ENCODE results near the gene SYNDIG1L.
A peak's percentile ranks its signal among the peaks of the same experiment; 100 is the strongest.
"Not testable (repeated sequence)": the region's sequence is repeated elsewhere in the genome, so short reads cannot be mapped to it uniquely, and the experiment has no call there.

The SYNDIG1L gene

DNA sequence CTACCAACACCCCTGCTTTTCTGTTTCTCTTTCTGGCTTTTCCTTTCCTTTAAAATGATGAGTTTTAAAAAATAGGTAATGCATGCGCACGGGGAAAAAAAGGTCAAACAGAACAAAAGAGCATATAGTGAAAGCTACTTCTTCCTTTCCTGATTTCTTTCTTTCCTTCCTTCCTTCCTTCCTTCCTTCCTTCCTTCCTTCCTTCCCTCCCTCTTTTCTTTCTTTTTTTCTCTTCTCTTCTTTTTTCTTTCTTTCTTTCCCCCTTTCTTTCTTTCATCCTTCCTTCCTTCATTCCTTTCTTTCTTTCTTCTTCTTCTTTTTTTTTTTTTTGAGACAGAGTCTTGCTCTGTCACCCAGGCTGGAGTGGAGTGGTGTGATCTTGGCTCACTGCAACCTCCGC is 35.5 kb downstream of the SYNDIG1L start:
- whole genome bisulfite sequencing (ENCODE audit: extremely low coverage, insufficient coverage, insufficient read length), result no CpG with 5 or more reads among the region's 3 CpGs

DNA sequence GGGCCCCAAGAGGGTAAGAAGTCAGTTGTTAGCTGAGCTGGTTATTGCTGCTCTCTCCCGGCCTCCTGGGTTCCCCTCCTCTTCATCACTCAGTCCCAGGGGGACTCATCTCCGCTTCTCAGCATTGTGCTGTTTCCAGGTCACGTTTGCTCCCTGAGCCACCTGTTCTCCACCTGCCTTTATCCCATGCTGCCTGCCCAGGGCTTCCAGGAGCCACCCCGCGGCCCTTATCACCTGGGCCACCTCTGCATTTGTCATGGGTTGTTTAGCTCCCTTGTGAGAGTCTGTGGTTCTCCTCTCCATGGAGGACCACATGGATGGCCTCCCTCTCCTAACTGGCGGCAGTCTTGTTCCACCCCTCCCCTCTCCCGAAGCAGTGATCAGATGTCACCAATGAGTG is 36.0 kb downstream of the SYNDIG1L start:
- Histone ChIP-seq H2AFZ (ENCODE audit: insufficient read depth, low read length, poor library complexity) (no peak overlapping the region), H4K8ac (ENCODE audit: low read depth, low read length) (no peak overlapping the region), H2BK12ac (ENCODE audit: low read length) (no peak overlapping the region), H3K4ac (ENCODE audit: low read depth, low read length) (no peak overlapping the region), H4K12ac (ENCODE audit: low read depth, low read length) (no peak overlapping the region), H3K18ac (ENCODE audit: low read length) (no peak overlapping the region), H3K4me3 (ENCODE audit: low read depth, low read length) (no peak overlapping the region), H3K9me3 (ENCODE audit: insufficient read depth, low read depth, low read length) (no peaks in the 10 kb centered on the region), H3K23ac (ENCODE audit: low read length) (no peak overlapping the region), H3K4me1 (ENCODE audit: control insufficient read depth in 1 of 2, insufficient read depth in 2 of 2, low read length in 2 of 2) (peaks cover 0 to 2% of the 10 kb centered on the region in 2 experiments), H4K91ac (ENCODE audit: low read depth, low read length) (no peak overlapping the region), H2BK120ac (ENCODE audit: insufficient read depth, low read length, poor library complexity) (no peak overlapping the region), H2BK5ac (ENCODE audit: low read depth, low read length, poor library complexity) (no peak overlapping the region), H3K27ac (ENCODE audit: low read depth, low read length) (no peak overlapping the region), H3K36me3 (ENCODE audit: control insufficient read depth in 1 of 2, insufficient read depth in 2 of 2, low read length in 2 of 2) (no peaks in the 10 kb centered on the region), H3K14ac (ENCODE audit: low read length) (no peak overlapping the region), H3K79me1 (ENCODE audit: low read length) (no peaks in the 10 kb centered on the region), H2AK5ac (ENCODE audit: low read length) (no peak overlapping the region), H3K4me2 (ENCODE audit: low read length) (no peak overlapping the region), H3K79me2 (ENCODE audit: control insufficient read depth, insufficient read depth, low read length, poor library complexity) (no peaks in the 10 kb centered on the region), H3K9ac (ENCODE audit: low read length) (no peak overlapping the region), H3K27me3 (ENCODE audit: insufficient read depth, low read length) (no peaks in the 10 kb centered on the region)
- no CpG with 5 or more reads among the region's 7 CpGs for WGBS (ENCODE audit: extremely low coverage, insufficient coverage, insufficient read length)
- DNase-seq, result no peak

More for the DNA sequence above, 35.5 kb downstream of the SYNDIG1L start:
- H2BK120ac ChIP-seq (ENCODE audit: insufficient read depth, low read length, poor library complexity); H3K4ac ChIP-seq (ENCODE audit: low read depth, low read length); H3K79me2 ChIP-seq (ENCODE audit: control insufficient read depth, insufficient read depth, low read length, poor library complexity); H3K4me2 ChIP-seq (ENCODE audit: low read length); H3K4me3 ChIP-seq (ENCODE audit: low read depth, low read length); H3K4me1 ChIP-seq (ENCODE audit: control insufficient read depth in 1 of 2, insufficient read depth in 2 of 2, low read length in 2 of 2); DNase-seq; H3K18ac ChIP-seq (ENCODE audit: low read length); H3K36me3 ChIP-seq (ENCODE audit: control insufficient read depth in 1 of 2, insufficient read depth in 2 of 2, low read length in 2 of 2); H2BK5ac ChIP-seq (ENCODE audit: low read depth, low read length, poor library complexity); H2AFZ ChIP-seq (ENCODE audit: insufficient read depth, low read length, poor library complexity); H3K79me1 ChIP-seq (ENCODE audit: low read length); H2BK12ac ChIP-seq (ENCODE audit: low read length); H3K14ac ChIP-seq (ENCODE audit: low read length); H4K8ac ChIP-seq (ENCODE audit: low read depth, low read length); H2AK5ac ChIP-seq (ENCODE audit: low read length); H4K91ac ChIP-seq (ENCODE audit: low read depth, low read length); H3K27me3 ChIP-seq (ENCODE audit: insufficient read depth, low read length); H4K12ac ChIP-seq (ENCODE audit: low read depth, low read length); H3K9ac ChIP-seq (ENCODE audit: low read length); H3K9me3 ChIP-seq (ENCODE audit: insufficient read depth, low read depth, low read length); H3K27ac ChIP-seq (ENCODE audit: low read depth, low read length); H3K23ac ChIP-seq (ENCODE audit: low read length): not testable (repeated sequence)

DNA sequence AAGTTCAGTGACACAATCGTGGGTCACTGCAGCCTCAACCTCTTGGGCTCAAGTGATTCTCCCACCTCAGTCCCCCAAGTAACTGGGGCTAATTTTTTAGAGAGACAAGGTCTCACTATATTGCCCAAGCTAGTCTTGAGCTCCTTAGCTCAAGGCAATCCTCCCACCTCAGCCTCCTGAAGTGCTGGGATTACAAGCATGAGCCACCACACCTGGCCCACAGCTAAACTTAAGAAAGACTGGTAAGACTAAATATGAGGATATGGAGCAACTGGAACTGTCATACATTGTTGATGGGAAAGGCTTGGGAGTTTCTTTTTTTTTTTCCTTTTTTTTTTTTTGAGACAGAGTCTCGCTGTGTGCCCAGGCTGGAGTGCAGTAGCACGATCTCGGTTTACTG is 43.8 kb downstream of the SYNDIG1L start:
- H3K4me2 ChIP-seq (ENCODE audit: low read length), result no peak overlapping the region
- H3K27me3 ChIP-seq (ENCODE audit: insufficient read depth, low read length), result no peaks in the 10 kb centered on the region
- H2BK120ac ChIP-seq (ENCODE audit: insufficient read depth, low read length, poor library complexity), result peak overlapping the region; percentile 13

DNA sequence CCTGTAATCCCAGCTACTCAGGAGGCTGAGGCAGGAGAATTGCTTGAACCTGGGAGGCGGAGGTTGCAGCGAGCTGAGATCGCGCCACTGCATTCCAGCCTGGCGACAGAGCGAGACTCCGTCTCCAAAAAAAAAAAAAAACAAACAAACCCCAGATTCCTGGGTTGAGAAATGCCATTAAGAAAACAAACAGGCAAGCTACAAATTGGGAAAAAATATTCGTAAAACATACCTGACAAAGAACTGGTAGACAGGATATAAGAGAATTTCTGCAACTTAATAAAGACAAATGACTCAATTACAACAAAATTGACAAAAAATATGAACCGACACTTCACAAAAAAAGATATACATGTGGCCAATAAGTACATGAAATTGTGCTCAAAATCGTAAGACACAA is 44.4 kb downstream of the SYNDIG1L start:
- not testable (repeated sequence) for H4K91ac ChIP-seq (ENCODE audit: low read depth, low read length)
- WGBS (ENCODE audit: extremely low coverage, insufficient coverage, insufficient read length), result no CpG with 5 or more reads among the region's 10 CpGs

More for the DNA sequence above, 43.8 kb downstream of the SYNDIG1L start:
- Histone ChIP-seq H2BK12ac (ENCODE audit: low read length) (no peak overlapping the region), H4K12ac (ENCODE audit: low read depth, low read length) (no peak overlapping the region), H3K36me3 (ENCODE audit: control insufficient read depth in 1 of 2, insufficient read depth in 2 of 2, low read length in 2 of 2) (no peaks in the 10 kb centered on the region), H2BK5ac (ENCODE audit: low read depth, low read length, poor library complexity) (no peak overlapping the region), H2AFZ (ENCODE audit: insufficient read depth, low read length, poor library complexity) (no peak overlapping the region), H4K91ac (ENCODE audit: low read depth, low read length) (no peak overlapping the region), H3K79me2 (ENCODE audit: control insufficient read depth, insufficient read depth, low read length, poor library complexity) (no peaks in the 10 kb centered on the region), H3K9me3 (ENCODE audit: insufficient read depth, low read depth, low read length) (no peaks in the 10 kb centered on the region), H3K4ac (ENCODE audit: low read depth, low read length) (no peak overlapping the region), H4K8ac (ENCODE audit: low read depth, low read length) (no peak overlapping the region), H3K4me1 (ENCODE audit: control insufficient read depth in 1 of 2, insufficient read depth in 2 of 2, low read length in 2 of 2) (peaks cover 0 to 4% of the 10 kb centered on the region in 2 experiments), H2AK5ac (ENCODE audit: low read length) (no peak overlapping the region), H3K9ac (ENCODE audit: low read length) (no peak overlapping the region), H3K4me3 (ENCODE audit: low read depth, low read length) (no peak overlapping the region), H3K23ac (ENCODE audit: low read length) (no peak overlapping the region), H3K79me1 (ENCODE audit: low read length) (no peaks in the 10 kb centered on the region), H3K18ac (ENCODE audit: low read length) (no peak overlapping the region), H3K27ac (ENCODE audit: low read depth, low read length) (no peak overlapping the region), H3K14ac (ENCODE audit: low read length) (no peak overlapping the region)
- no CpG with 5 or more reads among the region's 4 CpGs for WGBS (ENCODE audit: extremely low coverage, insufficient coverage, insufficient read length)
- DNase-seq, result peak; percentile 79 to 86

More for the DNA sequence above, 44.4 kb downstream of the SYNDIG1L start:
- not testable (repeated sequence) for H3K23ac ChIP-seq (ENCODE audit: low read length); H3K4ac ChIP-seq (ENCODE audit: low read depth, low read length); H3K79me2 ChIP-seq (ENCODE audit: control insufficient read depth, insufficient read depth, low read length, poor library complexity); H2AK5ac ChIP-seq (ENCODE audit: low read length); H4K12ac ChIP-seq (ENCODE audit: low read depth, low read length); H3K36me3 ChIP-seq (ENCODE audit: control insufficient read depth in 1 of 2, insufficient read depth in 2 of 2, low read length in 2 of 2); H3K9ac ChIP-seq (ENCODE audit: low read length); H3K18ac ChIP-seq (ENCODE audit: low read length); H3K27me3 ChIP-seq (ENCODE audit: insufficient read depth, low read length); H4K8ac ChIP-seq (ENCODE audit: low read depth, low read length); H3K14ac ChIP-seq (ENCODE audit: low read length); H2AFZ ChIP-seq (ENCODE audit: insufficient read depth, low read length, poor library complexity); H3K79me1 ChIP-seq (ENCODE audit: low read length); H2BK120ac ChIP-seq (ENCODE audit: insufficient read depth, low read length, poor library complexity); H3K27ac ChIP-seq (ENCODE audit: low read depth, low read length); H2BK12ac ChIP-seq (ENCODE audit: low read length); H3K4me3 ChIP-seq (ENCODE audit: low read depth, low read length); H3K4me2 ChIP-seq (ENCODE audit: low read length); H2BK5ac ChIP-seq (ENCODE audit: low read depth, low read length, poor library complexity); H3K4me1 ChIP-seq (ENCODE audit: control insufficient read depth in 1 of 2, insufficient read depth in 2 of 2, low read length in 2 of 2); H3K9me3 ChIP-seq (ENCODE audit: insufficient read depth, low read depth, low read length)
- peak in 1 of 2 donors; percentile 54 for DNase-seq

Data from trophoblast cell (in vitro differentiated cells and primary cell).